GM19452 (cell line): Measurements from ENCODE around the gene CELSR1.
"Not testable (repeated sequence)": the region's sequence is repeated elsewhere in the genome, so short reads cannot be mapped to it uniquely, and the experiment has no call there.

ENCODE experiments used
- ATAC-seq: cut with Tn5 transposase; IDR thresholded peaks from one replicate; pipeline ENCODE4 v1.9.1; 2021; ENCODE audit not compliant: unreplicated experiment

The CELSR1 gene

GRCh38 chr22:46338636-46339035 is 198.8 kb downstream of the CELSR1 start:
- ATAC-seq: no peak

GRCh38 chr22:46337870-46338269 is 199.6 kb downstream of the CELSR1 start:
- ATAC-seq: no peak

- ATAC-seq: no peak
These were observed 201.0 kb downstream of the CELSR1 start for GRCh38 chr22:46336119-46337078.

- ATAC-seq: peak; percentile 92
These were observed 202.0 kb downstream of the CELSR1 start, which contains the start of gene TRMU for GRCh38 chr22:46335201-46336118. TSS of gene TRMU (plus strand) at chr22:46335714. CDS start at chr22:46335765, 51 bp downstream.

- no peak for ATAC-seq
These were observed 205.9 kb downstream of the CELSR1 start for GRCh38 chr22:46331496-46331895.

GRCh38 chr22:46330426-46330825 is 207.0 kb downstream of the CELSR1 start:
- ATAC-seq: no peak

- no peak for ATAC-seq
These were observed 207.8 kb downstream of the CELSR1 start for GRCh38 chr22:46329616-46330015.

- ATAC-seq: no peak
These were observed 208.6 kb downstream of the CELSR1 start for GRCh38 chr22:46328797-46329196.

GRCh38 chr22:46327691-46328465 is 209.5 kb downstream of the CELSR1 start:
- no peak for ATAC-seq

- ATAC-seq: no peak
These were observed 211.2 kb downstream of the CELSR1 start for GRCh38 chr22:46326066-46326680.

GRCh38 chr22:46323162-46323561 is 214.3 kb downstream of the CELSR1 start:
- ATAC-seq: no peak

- ATAC-seq: no peak
These were observed 214.7 kb downstream of the CELSR1 start for GRCh38 chr22:46322711-46323110.

- ATAC-seq: no peak
These were observed 216.6 kb downstream of the CELSR1 start for GRCh38 chr22:46320716-46321386.

GRCh38 chr22:46320166-46320710 is 217.2 kb downstream of the CELSR1 start:
- no peak for ATAC-seq

GRCh38 chr22:46319319-46319718 is 218.1 kb downstream of the CELSR1 start:
- ATAC-seq: no peak

GRCh38 chr22:46318576-46318975 is 218.8 kb downstream of the CELSR1 start:
- ATAC-seq: no peak

GRCh38 chr22:46317646-46318045 is 219.8 kb downstream of the CELSR1 start:
- no peak for ATAC-seq

GRCh38 chr22:46315976-46316375 is 221.4 kb downstream of the CELSR1 start:
- ATAC-seq: no peak

GRCh38 chr22:46312848-46313247 is 224.6 kb downstream of the CELSR1 start:
- ATAC-seq: not testable (repeated sequence)
